GM19099 (cell line): ENCODE measurements around the gene GALNT17.

Source experiments
- POLR2A ChIP-seq: IDR thresholded peaks from 3 replicates; pipeline ENCODE4 v1.6.1; 2011; ENCODE audit warnings: low read depth; ENCODE audit not compliant: insufficient read length; ENCODE audit errors: extremely low read depth

Gene GALNT17

DNA sequence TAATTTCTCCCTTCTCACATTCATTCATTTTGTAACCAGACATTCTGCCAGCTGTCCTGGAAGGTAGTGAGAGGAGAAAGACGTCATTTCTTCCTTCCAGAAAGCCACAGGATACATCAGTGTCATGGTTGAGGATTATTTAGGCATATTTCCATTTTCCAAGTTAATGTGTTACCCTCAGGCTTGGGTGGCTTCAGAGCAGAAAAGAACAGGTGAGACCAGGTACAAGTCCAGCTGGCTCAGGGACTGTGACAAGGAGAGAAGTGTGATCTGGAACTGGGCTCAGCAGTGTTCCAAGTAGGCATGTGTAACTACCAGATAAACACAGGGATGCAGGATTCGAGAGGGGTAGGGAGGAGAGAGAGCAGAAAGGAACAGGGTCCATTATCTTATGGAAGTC is 386.9 kb downstream of the GALNT17 start:
- TF ChIP-seq POLR2A, result no peak

DNA sequence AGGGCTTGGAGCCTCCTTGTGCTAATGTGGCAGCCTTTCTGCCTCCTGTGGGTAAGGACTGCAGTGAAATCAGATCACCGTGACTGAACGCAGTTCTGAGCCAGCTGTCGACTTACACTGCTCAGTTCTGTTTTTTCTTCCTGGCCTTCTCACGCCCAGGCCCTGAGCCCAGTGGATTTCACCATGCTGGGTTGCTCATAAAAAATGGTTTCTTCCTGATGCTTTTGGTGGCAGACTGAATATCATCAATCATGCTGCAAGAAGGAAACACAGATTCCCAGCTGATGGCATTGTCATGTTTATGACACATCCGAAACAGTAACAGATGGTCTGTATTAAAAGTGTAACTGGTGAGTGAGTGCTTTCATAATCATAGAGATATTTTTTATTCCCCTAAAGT is 389.6 kb downstream of the GALNT17 start:
- no peak for TF ChIP-seq POLR2A

DNA sequence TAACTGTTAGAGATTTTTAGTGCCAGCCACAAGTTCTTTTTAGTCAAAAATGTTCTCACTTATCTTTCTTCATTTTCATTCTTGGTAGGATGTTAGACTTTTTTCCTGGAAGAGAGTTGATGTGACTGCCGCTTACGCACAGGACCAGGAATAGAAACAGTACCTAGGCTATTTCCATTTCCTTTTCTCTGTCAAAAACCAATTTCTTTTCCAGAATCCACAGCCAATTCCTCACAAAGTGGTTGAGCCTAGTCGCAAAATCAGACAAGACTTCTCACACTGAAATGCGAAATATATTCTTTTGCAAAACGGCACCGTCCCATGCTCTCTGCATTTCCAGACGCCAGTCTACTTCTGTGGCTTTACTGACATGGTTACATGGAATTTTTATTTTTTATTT is 394.2 kb downstream of the GALNT17 start:
- no peak for TF ChIP-seq POLR2A

DNA sequence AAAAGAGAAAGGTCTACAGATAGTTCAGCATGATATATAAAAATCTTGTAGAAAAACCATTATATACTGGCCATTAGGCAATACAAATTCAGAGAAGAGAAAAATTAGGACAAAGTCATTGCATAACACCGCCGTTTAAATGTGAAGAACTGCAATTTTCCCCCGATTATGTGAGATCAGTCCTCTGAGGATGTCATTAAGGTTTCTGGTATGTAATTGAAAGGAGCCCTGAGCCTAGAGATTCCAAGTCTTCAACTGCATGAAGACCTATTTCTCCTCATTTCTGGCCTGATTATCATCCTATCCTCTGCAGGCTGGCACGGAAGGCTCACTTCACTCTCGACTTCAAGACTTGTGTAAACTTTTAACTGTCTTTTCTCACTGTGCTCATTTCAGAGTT is 395.3 kb downstream of the GALNT17 start:
- TF ChIP-seq POLR2A, result no peak

DNA sequence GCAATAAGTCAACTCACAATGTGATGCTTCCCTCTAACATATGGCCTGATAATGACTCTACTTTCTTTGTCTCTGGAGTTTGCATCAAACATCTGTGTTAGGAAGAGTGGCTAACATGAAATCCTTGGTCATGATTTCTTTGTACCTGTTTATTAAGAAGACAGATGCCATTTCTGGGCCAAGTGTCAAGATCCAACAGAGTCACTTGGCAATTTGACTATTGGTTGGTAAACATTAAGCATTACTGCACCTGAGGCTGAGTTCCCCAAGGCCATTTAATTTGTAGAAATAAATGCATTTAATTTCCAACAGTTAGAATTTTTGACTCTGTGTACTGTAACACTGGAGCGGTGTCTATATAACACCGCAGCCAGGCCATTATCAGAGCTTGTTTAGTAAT is 403.7 kb downstream of the GALNT17 start:
- TF ChIP-seq POLR2A, result no peak

DNA sequence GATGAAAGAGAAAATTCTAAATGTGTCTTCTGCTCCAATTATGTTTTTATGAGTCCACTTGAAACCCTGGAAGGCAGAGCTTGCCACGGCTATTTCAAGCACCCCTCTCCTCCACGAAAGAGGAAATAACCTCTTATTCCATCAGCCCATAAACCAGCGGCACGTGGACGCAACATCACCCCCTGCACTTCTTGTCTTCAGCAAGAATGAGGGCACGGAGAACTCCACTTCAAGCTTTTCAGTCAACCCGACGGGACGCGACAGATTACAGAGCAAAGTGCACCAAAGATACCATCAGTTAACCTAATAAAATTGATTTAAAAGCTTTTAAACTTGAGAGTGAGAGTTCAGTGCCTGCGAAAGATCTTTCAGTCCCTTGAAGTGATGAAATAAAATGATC is 406.3 kb downstream of the GALNT17 start:
- TF ChIP-seq POLR2A, result no peak

DNA sequence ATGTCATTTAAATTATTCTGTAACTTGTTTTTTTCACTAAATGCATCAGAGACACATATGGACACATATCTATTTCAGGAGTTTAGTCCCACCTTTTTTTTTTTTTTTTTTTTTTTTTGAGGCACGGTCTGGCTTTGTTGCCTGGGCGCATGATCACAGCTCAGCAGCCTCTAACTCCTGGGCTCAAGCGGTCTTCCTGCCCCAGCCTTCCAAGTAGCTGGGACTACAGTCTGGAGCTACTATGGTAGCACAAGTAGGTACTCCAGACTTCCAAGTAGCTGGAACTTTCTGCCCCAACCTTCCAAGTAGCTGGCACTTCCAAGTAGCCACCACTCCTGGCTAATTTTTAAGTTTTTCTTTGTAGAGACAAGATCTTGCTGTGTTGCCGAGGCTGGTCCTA is 407.7 kb downstream of the GALNT17 start:
- TF ChIP-seq POLR2A, result no peak

DNA sequence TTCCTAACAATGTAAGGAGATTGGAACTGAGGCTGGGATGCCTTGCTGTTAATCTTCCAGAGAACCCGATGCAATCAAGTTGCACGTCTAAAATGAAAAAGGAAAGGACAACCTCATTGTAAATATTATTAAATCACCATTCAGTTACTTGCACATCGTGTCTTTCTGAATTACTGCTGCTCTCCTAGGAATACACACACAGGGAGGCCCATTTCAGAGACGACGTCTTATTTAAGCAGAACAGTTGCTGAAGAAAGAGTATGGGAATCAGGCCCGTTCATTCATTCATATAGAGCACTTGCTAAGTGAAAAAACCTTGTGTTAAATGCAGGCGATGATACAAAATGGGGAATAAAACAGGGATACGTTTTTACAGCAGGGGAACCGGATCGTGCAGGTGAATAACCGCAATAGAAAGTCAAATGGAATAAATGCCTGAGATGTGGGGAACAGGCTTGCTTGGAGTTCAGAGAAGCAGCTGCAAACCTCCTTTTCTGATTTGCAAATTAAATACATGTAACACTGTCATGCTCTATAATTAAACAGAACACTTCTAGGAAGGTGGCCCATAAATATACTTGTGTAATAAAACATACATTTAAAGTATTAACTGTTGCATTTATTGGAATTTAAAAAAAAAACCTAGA is 409.9 kb downstream of the GALNT17 start:
- TF ChIP-seq POLR2A, result no peak

DNA sequence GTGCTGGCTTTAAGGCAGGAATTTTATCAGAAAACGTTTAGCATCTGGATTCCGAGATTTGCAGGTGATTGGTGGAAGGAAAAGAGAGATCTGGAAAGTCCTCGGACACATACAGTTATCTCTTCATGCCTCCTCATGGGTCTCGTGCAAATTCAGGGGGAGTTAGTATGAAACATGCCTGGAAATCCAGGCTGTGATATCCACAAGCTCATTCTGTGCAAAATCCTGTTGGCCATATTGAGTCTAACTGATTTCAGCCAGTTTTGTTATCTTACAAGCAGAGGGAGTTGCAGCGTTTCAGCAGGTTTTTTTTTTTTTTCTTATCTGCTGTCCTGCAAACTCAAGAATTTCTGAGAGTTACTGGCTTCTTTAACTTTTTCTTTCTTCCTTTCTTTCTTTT is 411.5 kb downstream of the GALNT17 start:
- no peak for TF ChIP-seq POLR2A

DNA sequence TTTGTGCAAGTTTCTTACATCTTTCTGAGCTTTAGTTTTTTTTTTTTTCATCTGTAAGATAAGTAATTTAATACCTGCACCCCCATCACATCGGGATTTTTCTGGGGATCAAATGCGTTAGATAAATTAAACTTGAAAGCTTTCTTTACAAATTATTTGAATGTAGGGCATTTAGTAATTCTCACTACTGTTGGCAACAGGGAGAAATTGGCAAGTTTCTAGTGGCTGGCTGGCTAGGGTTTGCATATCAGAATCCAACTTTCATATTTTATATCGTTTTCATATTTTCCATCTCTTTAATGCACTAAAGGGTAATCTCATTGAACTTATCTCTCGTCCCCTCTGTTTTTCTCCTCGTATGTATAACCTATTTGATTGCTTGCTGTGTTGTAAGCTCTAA is 412.9 kb downstream of the GALNT17 start:
- no peak for TF ChIP-seq POLR2A

DNA sequence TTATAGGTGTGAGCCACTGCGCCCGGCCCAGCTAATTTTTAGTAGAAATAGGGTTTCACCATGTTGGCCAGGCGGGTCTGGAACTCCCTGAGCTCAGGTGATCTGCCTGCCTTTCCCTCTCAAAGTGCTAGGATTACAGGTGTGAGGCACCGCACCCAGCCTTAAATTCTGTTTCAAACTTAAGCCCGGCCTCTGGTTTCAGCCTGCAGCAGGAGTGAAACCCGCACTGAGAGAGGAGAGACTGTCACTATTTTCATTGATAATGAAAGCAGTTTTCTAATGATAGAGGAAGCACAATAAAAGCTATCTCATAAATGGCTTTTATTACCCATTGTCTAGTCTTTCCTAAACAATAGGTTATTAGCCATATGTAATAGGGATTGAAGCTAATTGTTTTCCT is 415.5 kb downstream of the GALNT17 start:
- no peak for TF ChIP-seq POLR2A

DNA sequence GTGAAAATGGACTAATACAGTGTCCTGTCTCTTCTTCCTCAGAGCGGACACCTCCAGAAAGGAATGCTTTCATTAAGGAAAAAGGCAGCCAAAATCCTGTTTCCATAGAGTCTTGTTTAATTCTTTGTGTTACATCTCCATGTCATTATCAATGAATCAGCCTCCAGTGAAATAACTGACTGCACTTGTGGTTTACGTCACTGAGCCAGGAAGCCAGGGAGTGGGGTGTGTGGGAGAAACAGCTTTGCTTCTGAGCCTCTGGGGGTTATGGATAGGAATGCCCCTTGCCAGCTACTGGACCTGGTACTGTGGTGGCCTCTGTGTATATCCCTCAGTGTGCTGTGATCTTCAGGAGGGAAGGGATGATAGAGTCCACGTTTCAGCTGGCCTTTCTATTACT is 416.8 kb downstream of the GALNT17 start:
- no peak for TF ChIP-seq POLR2A

DNA sequence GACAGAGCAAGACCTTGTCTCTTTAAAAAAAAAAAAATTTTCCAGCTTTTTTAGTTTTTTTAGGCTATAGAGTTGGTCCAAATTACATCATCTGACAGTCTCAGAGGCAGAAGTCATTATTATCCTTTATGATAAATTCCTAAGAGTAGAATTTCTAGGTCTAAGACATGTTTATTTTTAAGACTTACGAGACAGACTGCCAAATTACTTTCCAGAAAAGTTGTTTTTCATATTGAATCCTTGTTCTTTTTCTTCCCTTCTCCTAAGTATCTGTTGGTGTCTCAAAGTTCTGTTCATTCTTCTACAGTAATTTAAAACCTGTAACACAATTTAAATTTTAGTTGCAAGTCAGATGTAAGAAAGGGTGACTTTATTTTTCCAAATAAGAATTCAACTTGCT is 421.4 kb downstream of the GALNT17 start:
- no peak for TF ChIP-seq POLR2A

DNA sequence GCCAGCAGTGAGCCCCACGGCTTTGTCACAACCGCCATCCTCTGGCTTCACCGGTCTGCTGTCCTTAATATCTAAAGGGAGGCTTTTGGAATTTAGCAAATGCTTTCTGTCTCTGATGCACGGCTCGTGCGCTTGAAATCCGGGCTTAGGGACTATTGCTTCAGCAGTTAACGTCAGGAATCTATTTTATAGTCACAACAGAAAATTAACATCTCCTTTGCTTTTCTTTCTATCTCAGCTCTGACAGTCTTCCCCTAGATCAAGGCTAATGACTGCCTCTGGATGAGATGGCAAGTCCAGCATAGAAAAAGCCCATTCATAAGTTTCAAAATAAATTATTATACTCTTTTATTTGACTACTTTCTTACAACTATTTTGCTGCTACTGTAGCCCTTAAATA is 423.8 kb downstream of the GALNT17 start:
- no peak for TF ChIP-seq POLR2A

DNA sequence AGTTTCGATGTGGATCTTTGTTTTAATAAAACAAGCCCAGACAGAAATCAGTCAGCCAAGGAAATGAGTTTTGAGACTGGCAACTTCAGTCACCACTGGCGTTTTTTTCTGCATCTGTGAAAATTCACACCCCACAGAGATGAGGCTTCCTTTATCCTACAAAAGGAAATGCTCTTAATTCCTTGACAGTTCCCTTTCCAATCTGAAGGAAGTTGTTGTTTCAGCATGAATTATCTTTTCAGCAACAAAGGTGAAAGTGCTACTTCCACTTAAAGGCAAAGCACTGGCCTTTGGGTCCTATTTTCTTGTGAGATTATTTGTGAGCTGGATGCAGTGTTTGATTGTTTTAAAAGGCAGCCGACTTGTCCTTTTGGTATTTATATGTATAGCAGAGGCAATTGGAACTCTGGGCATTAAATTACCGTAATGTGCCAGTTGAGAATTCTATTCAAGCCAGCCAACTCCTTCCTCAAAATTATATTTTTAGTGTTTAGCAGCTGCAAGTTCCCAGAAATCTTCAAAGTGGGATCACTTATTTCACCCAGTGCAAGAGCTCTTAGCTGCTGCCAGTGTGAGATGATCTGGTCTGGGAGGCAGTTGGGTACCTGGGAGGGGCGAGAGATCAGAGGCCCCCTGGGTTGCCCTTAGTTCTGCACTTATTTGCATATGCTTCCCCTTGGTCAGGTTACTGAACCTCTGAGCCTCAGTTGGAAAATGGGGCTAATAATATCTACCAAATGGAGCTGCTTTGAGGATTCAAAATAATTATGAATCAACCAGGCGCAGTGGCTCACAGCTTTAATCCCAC is 427.1 kb downstream of the GALNT17 start:
- TF ChIP-seq POLR2A, result no peak

DNA sequence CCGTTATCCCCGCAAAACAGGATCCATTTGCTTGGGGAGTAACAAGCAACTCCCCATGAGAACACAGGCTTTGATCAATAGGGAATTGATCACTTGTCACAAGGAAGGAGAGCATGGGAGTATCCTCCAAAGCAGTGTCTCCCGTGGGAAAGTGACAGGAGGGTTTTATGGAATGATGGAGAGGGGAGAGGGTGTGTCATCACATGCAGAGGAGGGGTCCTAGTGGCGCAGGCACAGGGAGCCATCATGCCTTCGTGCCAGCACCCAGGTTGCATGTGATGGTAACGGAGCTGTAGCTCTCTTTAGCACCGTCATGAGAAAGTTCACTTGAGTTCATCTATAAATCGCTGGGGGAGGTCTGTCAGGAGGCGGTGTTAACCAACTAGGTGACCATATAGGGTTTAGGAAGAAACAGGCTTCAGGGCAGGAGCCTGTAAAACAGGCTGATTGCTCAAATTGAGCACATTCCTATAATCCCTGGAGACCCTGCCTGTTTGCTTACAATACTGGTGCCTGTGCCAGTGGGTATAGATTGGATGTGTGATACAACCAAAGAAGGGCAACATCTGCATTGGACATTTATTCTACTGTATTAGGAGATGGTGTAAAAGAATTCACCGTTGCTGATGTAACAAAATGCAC is 428.5 kb downstream of the GALNT17 start:
- TF ChIP-seq POLR2A, result no peak
